Measurements from ENCODE around the gene HCAR1.
A peak's percentile ranks its signal among the peaks of the same experiment; 100 is the strongest.
"Not testable (repeated sequence)": the region's sequence is repeated elsewhere in the genome, so short reads cannot be mapped to it uniquely, and the experiment has no call there.

HCAR1 gene, protein sequence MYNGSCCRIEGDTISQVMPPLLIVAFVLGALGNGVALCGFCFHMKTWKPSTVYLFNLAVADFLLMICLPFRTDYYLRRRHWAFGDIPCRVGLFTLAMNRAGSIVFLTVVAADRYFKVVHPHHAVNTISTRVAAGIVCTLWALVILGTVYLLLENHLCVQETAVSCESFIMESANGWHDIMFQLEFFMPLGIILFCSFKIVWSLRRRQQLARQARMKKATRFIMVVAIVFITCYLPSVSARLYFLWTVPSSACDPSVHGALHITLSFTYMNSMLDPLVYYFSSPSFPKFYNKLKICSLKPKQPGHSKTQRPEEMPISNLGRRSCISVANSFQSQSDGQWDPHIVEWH

DNA sequence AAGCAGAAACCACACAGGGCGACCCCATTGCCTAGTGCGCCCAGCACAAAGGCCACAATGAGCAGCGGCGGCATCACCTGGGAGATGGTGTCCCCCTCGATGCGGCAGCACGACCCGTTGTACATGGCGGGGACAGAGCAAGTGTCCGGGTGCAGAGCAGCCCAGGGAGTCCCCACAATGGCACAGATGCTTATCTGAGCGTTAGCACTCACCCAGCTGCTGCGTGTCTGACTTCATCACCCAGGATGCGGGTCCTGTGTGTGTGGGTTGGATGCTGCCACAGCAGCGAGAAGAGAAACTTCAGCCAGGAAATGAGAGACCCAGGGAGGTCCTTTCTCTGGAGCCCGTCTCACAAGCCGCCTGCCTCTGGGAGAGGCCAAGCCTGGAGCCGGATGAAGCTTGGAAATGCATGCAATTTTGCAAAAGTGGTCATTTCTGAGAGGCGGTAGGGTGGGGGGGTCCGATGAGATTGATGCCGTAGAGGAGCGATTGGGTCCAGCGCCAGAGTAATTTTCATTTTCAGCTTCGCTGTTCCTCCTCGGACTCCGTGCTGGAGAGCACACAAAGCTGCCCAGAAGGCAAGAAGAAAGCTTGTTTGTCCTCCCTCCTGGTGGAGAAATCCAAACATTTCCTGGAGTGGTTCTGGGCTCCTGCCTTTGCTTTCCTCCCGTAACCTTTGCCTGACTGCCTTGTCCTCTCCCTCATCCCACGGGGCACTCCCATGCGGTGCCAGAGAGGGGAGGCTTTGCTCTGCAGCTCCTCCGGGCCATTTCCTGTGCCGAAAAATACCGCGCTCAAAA, at the start of gene HCAR1:
HCAR1 (minus strand) TSS at position 630 of the 800 bp plus-strand sequence; CDS start at position 125, 505 bp downstream.
- peak; percentile 36 to 66 for DNase-seq

GRCh38 chr12:122757568-122757967, 26.9 kb upstream of the HCAR1 start:
- no peak for DNase-seq

DNA sequence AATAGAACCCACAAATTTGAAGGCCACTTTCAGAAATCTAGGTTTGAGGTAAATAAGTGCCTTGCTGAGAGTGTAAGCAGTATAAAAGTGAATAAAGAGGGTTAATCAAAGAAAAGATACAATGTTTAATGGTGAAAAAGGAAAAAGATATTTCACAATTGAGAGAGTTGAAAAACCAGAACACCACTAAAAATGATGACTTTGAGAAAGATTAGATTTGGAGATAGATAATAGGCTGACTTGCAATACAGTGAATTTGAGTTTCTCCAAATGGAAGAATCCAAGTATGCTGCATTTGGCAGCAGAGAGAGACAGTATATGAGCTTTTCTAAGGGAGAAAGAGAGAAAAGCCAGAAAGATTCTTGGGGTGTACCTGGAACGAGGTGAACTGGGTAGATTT, 24.1 kb upstream of the HCAR1 start:
- DNase-seq = no peak

GRCh38 chr12:122753319-122753650, 22.6 kb upstream of the HCAR1 start:
- DNase-seq = no peak

DNA sequence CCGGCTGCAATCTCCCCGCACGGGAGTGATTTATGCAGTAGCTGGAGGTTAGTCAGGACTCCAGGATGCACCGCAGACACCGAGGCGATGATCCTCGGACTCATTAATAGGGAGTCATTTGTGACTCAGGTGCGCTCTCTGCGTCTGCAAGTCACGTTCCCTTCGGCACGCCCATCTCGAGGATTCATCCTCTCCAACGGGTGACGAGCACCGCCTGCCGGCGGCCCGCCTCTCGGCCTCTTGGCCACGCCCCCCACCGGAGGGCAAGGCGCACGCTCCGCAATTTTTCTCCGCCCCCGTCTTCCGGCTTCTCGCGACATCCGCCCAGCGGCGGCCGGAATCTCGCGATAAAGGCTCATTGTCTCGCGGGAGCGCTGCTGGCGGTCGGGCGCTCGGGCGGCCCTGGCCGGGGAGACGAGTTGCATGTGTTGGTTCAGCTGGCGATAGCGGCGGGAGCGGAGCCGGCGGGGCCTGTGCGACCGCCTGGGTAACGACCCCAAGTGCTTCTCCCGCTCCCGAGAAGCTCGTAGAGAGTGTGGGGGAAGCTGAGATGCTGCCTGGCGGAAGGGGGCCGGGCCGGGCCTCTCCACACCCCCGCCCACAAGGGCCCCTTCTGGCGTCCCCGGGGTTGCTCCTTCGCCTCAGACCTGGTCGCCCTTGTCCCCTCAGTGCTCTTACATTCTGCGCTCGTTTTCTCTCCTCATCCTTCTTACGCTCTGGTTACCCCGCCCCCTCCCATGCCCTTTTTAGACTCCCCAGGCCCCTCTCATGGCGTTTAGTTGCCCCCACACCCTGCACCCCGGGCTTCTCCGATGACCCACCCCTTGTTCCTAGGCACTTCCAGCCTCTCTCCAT, 22.0 kb upstream of the HCAR1 start, which contains the start of gene DENR:
DENR (plus strand) TSS at position 361 of the 855 bp plus-strand sequence. CDS start 878 bp downstream, outside the sequence.
- DNase-seq = peak; percentile 99

- not testable (repeated sequence) for DNase-seq
These were observed 20.3 kb upstream of the HCAR1 start for GRCh38 chr12:122750781-122751515.

GRCh38 chr12:122749569-122750332, 19.1 kb upstream of the HCAR1 start:
- no peak for DNase-seq

- no peak for DNase-seq
These were observed 16.8 kb upstream of the HCAR1 start for GRCh38 chr12:122747224-122748135.

GRCh38 chr12:122743895-122744525, 13.4 kb upstream of the HCAR1 start:
- no peak for DNase-seq

GRCh38 chr12:122740351-122740750, 9.7 kb upstream of the HCAR1 start:
- no peak for DNase-seq

DNA sequence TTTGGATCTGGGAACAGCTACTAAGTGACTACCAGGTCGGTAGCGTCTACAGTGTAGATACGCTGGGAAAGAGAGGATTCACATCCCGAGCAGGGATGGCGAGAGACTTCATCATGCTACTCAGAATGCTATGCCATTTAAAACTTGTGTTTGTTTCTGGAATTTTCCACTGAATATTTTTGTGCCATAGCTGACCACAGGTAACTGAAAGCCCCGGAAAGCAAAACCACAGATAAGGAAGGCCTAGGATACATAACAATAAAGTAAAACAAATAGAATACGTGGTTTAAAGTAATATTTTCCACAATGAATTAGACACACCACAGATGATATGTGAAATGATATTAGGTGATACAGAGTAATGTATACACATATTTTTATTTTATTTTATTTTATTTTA, 7.9 kb upstream of the HCAR1 start:
- no peak for DNase-seq

DNA sequence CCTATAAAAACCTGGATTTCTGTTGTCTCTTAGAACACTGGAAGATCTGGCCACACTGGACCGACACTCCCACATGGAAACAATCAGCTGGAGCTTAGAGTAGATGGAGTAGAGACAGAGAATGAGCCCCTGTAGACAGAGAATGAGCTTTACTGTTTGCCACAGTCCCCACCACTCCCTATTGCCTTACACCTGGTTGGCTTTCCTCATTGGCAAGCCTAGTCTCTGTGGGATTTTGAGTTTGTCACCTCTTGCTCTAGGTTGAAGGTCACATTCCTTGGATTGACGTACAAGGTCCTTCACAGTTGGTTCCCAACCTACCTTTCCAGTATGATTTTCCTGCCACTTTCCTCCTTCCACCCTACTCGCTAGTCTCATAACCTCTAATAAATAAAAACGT, 2.0 kb upstream of the HCAR1 start:
- no peak for DNase-seq

- peak in 1 of 2 experiments; percentile 66 for DNase-seq
These were observed 1.5 kb upstream of the HCAR1 start for GRCh38 chr12:122732170-122732569.

DNA sequence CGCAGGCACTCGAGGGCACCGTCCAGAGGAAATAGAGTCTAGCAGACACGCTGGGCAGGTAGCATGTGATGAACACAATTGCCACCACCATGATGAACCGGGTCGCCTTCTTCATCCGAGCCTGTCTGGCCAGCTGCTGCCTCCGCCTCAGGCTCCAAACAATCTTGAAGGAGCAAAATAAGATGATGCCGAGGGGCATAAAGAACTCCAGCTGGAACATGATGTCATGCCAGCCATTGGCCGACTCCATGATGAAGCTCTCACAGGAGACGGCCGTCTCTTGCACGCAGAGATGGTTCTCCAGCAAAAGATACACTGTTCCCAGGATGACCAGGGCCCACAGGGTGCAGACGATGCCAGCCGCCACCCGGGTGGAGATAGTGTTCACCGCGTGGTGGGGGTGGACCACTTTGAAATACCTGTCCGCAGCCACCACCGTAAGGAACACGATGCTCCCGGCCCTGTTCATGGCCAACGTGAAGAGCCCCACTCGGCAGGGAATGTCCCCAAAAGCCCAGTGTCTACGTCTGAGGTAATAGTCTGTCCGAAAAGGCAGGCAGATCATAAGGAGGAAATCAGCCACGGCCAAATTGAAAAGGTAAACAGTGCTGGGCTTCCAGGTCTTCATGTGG, 945 bp downstream of the HCAR1 start:
- DNase-seq = no peak

DNA sequence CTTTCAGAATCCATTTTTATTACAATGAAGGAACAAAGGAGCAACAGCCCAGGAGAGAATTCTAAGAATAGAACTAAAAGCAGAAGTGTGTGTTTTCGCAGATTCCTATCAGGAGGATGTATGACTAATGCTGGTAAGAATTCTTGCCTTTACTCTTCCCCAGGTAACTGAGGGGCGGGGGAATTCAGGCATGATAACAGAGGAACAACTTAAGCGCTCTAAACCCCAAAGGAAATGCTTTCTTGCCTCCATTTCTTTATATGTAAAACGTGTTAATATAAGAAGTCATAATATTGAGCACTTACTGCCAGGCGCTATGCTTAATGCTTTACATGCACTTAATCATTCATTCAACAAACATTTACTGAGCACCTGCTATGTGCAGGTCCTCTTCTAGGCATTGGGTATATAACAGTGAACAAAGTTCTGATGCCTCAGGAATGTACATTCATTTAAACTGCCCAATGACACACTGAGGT, 4.5 kb downstream of the HCAR1 start:
- DNase-seq = peak in 1 of 2 experiments; percentile 57

DNA sequence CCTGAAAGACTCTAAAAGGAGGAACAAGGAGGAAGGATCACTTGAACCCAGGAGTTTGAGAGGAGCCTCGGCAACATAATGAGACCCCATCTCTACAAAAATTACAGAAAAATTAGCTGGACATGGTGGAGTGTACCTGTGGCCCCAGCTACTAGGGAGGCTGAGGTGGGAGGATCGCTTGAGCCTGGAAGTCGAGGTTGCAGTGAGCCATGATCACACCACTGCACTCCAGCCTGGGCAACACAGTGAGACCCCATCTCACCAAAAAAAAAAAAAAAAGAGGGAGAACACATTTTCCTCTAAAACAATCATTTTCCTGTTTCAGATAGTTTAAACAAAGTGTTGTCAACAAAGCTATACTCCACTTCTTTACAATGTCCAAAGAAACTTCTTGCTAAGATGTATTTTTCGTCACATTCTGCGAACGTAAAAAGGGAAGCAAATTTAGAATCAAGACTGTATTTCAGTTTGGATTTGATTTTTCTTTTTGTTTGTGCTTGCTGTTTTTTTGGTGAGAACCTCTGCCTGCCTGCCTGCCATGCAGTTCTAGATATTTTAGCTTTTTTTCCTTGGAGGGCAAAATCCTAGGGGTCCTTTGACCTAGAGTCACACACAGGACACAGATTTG, 5.1 kb downstream of the HCAR1 start:
- DNase-seq = no peak

DNA sequence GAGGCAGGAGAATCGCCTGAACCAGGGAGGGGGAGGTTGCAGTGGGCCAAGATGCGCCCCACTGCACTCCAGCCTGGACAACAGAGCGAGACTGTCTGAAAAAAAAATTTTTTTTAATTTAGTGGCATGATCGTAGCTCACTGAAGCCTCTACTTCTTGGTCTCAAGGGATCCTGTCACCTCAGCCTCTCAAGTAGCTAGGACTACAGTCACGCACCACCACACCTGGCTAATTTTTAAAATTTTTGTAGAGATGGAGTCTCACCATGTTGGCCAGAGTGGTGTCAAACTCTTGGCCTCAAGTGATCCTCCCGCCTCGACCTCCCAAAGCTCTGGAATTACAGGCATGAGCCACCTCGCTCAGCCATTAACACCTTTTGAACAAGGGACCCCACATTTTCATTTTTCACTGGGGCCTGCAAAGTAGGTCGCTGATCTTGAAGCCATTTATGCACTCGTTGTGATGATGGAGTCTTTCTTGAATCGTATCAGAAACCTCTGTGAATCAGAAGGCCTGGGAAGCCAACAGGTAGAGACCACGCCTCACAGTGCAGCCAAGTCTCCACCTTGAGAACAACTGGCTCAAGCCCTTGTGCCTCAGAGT, 5.9 kb downstream of the HCAR1 start:
- no peak for DNase-seq

DNA sequence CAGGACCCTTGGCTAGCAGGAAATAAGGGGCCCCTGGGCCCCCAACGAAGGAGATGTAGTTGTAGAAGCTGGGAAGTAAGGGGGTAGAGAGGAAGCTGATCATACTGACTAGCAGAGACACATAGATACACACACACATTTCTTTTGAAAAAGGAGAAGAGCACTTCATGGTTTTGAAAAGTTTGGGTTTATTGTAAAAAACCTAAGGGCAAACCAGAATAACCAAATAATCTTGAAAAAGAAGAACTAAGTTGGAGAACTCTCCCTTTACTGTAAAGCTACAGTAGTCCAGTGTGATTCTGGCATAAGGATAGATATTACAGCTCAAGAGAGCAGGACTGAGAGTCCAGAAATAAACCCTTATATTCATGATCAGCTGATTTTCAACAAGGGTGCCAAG, 8.3 kb downstream of the HCAR1 start:
- DNase-seq = no peak
